Activated CD4-positive, alpha-beta memory T cell treated with anti-CD3 and anti-CD28 coated beads for 36 hours (primary cell): ENCODE results near the gene LENEP. TPM values are rescaled to one million over a fixed set of nuclear protein-coding genes. Genes with fewer than 3 reads are reported as not detected.
A peak's percentile ranks its signal among the peaks of the same experiment; 100 is the strongest.

Experiments
- CTCF ChIA-PET: fragments of 350-600 bp; sonication (Branson Sonifier 250); formaldehyde crosslinking; loops from one replicate; lab custom pipeline; 2021; ENCODE audit warnings: antibody characterized with exemption, inconsistent platforms; lab: Charles Lee
- POLR2A ChIA-PET: fragments of 350-600 bp; sonication (Branson Sonifier 250); formaldehyde crosslinking; loops from one replicate; lab custom pipeline; 2021; ENCODE audit warnings: antibody characterized with exemption; lab: Charles Lee
- DNase-seq: peaks from one replicate; pipeline ENCODE4 v3.0.0-alpha.2; 2020
- H3K27ac Mint-ChIP-seq: one replicate; pipeline ENCODE4 v1.8.0; 2021; ENCODE audit warnings: mixed read lengths
- H3K27me3 Mint-ChIP-seq: one replicate; pipeline ENCODE4 v1.8.0; 2021; ENCODE audit warnings: mixed read lengths
- H3K36me3 Mint-ChIP-seq: one replicate; pipeline ENCODE4 v1.8.0; 2021; ENCODE audit warnings: mixed read lengths
- H3K4me1 Mint-ChIP-seq: one replicate; pipeline ENCODE4 v1.8.0; 2021; ENCODE audit warnings: low read depth, mixed read lengths
- H3K4me3 Mint-ChIP-seq: one replicate; pipeline ENCODE4 v1.8.0; 2021; ENCODE audit warnings: mild to moderate bottlenecking, mixed read lengths
- H3K9me3 Mint-ChIP-seq: one replicate; pipeline ENCODE4 v1.8.0; 2021; ENCODE audit warnings: mixed read lengths
- intact Hi-C: fragments of 100-400 bp; cut with micrococcal nuclease; formaldehyde crosslinking; loops from one replicate; pipeline ENCODE4 v1.15.1; 2023
- total RNA-seq, 2 experiments: library from RNA; stranded (reverse); gene quantifications; one replicate each; pipeline ENCODE4 v1.2.3, GENCODE V29; 2021

Gene LENEP
- total RNA-seq, 2 experiments from 2014 or later = 0.36 to 0.56 TPM

DNA sequence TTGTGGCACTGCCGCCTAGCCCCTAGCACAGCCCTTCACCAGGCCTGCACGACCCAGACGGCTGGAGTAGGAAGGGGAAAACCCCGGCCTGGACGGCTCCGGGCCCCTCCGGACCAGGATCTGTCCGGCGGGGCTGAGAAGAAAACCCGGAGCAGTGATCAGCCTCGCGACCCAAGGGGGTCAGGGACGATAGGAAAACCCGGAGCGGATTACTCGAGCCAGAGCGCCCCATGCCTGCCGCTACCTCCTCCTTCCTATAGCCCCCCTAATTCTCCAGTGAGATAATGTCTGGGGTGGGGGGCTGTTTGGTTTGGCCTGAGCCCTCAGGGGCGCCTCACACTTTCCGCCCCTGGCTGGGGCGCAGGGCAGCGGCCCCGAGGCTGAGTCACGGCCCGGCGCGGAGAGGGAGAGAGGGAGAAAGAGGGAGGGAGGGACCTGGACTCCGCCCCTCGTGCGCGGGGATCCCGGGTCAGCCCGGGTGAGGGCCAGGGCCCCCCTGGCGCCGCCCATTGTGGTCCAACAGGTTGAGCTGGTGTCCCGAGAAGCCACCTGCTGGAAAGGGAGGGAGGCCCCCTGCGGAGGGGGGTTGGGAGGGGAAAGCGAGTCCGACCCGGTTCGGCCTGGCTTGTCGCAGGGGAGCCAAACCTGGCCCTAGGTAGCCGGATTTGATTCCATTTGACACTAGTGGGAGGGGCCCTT is 7.5 kb downstream of the LENEP start:
- peak; percentile 94 for DNase-seq
- Mint-ChIP-seq H3K27me3 (no peaks in the 10 kb centered on the region), H3K9me3 (no peaks in the 10 kb centered on the region), H3K36me3 (peaks cover 8% of the 10 kb centered on the region), H3K27ac (peak overlapping the region; percentile 95), H3K4me3 (peak overlapping the region; percentile 94), H3K4me1 (peaks cover 40% of the 10 kb centered on the region)
- intact Hi-C loops = loop anchor here (1.0 to 10.0 kb wide), 11 partner anchors 18 to 1346 kb away; partner anchors contain the start of genes ADAR, ASH1L, CKS1B and FLAD1
- ChIA-PET CTCF (interaction anchor here (0.9 to 9.4 kb wide), 12 partner anchors 8 to 84 kb away, joined by 3 to 144 read pairs (median 17); partner anchors contain the start of genes CKS1B, FLAD1, PBXIP1 and PMVK), POLR2A (interaction anchor here (0.7 to 4.2 kb wide), 9 partner anchors 7 to 134 kb away, joined by 3 to 35 read pairs (median 11); partner anchors contain the start of genes CKS1B, FLAD1, PBXIP1 and PYGO2)

DNA sequence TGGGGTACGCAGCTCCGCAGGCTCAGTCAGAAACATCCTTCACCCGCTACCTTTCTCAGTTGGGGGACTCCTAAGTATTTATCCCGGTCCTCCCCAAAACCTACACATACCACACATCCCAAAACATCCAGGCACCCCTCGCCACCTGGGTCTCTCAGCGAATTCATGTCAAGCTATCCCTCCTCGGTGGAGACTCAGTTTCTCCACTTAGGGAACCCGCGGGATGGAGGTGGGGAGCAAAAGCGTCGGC is 8.0 kb downstream of the LENEP start:
- Mint-ChIP-seq H3K36me3 (peaks cover 8% of the 10 kb centered on the region), H3K27ac (peak overlapping the region; percentile 95), H3K27me3 (no peaks in the 10 kb centered on the region), H3K4me3 (peak overlapping the region; percentile 94), H3K9me3 (no peaks in the 10 kb centered on the region), H3K4me1 (peaks cover 45% of the 10 kb centered on the region)
- ChIA-PET CTCF (interaction anchor here (0.9 to 9.4 kb wide), 5 partner anchors 15 to 84 kb away, joined by 3 to 144 read pairs (median 36); partner anchors contain the start of genes FLAD1 and PYGO2), POLR2A (interaction anchor here (0.7 to 4.2 kb wide), 4 partner anchors 15 to 46 kb away, joined by 4 to 35 read pairs (median 21); partner anchors contain the start of genes CKS1B and PBXIP1)
- DNase-seq = no peak
- intact Hi-C loops = loop anchor here (1.0 to 10.0 kb wide), 10 partner anchors 18 to 1347 kb away; partner anchors contain the start of genes ADAR, ASH1L, FLAD1 and KRTCAP2

DNA sequence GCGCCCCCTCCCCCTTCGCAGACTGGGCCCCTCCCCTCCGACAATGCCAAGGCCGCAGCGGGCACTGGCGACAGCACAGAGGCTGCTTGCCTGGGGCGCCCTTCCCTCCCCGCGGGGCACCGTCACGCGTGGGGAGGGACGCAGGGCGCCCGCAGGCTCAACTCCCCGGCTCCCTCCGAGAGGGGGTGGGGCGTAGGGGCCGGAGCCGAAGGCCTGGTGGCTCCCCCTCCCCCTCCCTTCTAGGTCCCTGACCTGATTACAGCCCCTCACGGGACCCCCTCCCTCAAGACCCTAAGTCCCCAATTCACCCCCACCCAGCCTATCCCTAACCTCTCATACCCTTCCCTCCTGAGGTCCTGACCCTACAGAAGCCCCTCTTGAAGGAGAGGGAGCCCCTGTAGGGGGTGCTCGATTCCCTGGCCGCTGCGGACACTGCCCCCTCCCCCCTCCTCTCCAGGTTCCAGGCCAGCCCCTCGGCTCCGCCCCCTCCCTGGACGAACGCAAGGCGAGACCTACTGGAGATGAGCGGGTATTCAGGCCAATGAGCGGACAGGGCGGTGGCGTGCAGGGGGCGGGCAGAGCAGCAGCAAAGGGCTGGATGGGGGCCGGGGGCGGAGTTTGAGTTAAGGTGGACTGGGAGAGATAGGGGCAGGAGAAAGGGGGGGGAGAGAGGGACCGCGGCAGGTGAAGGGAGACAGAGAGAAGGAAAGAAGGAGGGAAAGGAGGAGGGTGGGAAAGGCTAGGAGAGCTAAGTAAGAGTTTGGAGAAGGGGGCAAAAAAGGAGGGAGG is 8.5 kb downstream of the LENEP start:
- Mint-ChIP-seq H3K9me3 (no peaks in the 10 kb centered on the region), H3K4me1 (peaks cover 50% of the 10 kb centered on the region), H3K27me3 (no peaks in the 10 kb centered on the region), H3K4me3 (peak overlapping the region; percentile 94), H3K36me3 (peaks cover 8% of the 10 kb centered on the region), H3K27ac (peak overlapping the region; percentile 95)
- CTCF ChIA-PET = interaction anchor here (0.9 to 9.4 kb wide), 6 partner anchors 14 to 83 kb away, joined by 3 to 144 read pairs (median 21); partner anchors contain the start of genes ADAM15, FLAD1 and PYGO2
- DNase-seq = peak; percentile 100
- intact Hi-C loops = loop anchor here (1.0 to 10.0 kb wide), 14 partner anchors 8 to 1347 kb away; partner anchors contain the start of genes ADAM15, ADAR, ASH1L and FLAD1
- POLR2A ChIA-PET = interaction anchor here (0.7 to 4.2 kb wide), 5 partner anchors 14 to 47 kb away, joined by 4 to 35 read pairs (median 19); partner anchors contain the start of genes CKS1B and PBXIP1

DNA sequence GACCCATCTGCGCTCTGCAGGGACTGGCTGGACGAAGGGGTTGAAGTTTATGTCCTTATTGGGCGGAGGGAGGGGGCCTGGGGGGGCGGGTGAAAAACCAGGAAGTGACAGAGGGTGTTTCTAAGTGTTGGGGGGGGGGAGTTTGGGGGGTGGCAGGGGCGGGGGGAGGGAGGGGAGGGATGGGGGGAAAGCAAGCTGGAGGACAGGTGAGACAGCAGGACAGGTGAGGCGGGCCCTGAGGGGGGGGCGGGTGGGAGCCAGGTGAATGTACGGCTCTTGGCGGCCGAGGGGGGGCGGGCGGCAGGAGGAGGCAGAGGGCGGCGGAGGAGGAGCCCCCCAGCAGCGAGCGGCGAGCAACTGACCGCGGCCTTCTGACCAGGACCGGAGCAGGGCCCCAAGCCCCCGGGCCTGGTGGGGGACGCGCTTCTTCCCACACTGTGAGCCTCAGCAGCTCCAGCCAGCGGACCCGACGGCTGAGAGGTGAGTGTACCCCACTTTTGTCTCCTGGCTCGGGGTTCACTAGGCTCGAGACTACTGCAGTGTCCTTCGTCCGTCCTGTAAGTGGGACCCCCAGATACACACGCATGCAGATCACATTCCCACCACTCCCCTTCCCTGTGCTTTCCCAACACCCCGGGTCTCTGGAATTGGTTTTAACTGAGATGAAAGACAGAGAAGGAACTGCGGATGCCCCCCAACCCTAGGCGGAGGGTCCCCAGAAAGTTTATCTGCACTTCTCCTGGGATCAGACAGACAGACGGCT is 9.3 kb downstream of the LENEP start, which contains the start of gene ZBTB7B:
Gene ZBTB7B (plus strand): TSS at position 339 of the 763 bp plus-strand sequence. CDS start 11,859 bp downstream, outside the sequence.
- Mint-ChIP-seq H3K4me3 (peak within 1 kb of the TSS; percentile 94), H3K9me3 (no peaks in the 10 kb centered on the region), H3K4me1 (peaks cover 50% of the 10 kb centered on the region), H3K36me3 (peaks cover 8% of the 10 kb centered on the region), H3K27me3 (no peaks in the 10 kb centered on the region), H3K27ac (peak within 1 kb of the TSS; percentile 95)
- ChIA-PET CTCF (interaction anchor here (1.4 kb wide), 1 partner anchor 48 kb away, joined by 3 read pairs; the partner anchor contains the start of gene ADAM15), POLR2A (interaction anchor here (0.7 to 4.2 kb wide), 3 partner anchors 18 to 48 kb away, joined by 4 to 23 read pairs (median 5); partner anchors contain the start of genes FLAD1 and PBXIP1)
- intact Hi-C loops = loop anchor here (1.0 to 10.0 kb wide), 8 partner anchors 8 to 1348 kb away; partner anchors contain the start of genes ADAM15, ADAR, KRTCAP2 and SNAPIN
- no peak for DNase-seq

DNA sequence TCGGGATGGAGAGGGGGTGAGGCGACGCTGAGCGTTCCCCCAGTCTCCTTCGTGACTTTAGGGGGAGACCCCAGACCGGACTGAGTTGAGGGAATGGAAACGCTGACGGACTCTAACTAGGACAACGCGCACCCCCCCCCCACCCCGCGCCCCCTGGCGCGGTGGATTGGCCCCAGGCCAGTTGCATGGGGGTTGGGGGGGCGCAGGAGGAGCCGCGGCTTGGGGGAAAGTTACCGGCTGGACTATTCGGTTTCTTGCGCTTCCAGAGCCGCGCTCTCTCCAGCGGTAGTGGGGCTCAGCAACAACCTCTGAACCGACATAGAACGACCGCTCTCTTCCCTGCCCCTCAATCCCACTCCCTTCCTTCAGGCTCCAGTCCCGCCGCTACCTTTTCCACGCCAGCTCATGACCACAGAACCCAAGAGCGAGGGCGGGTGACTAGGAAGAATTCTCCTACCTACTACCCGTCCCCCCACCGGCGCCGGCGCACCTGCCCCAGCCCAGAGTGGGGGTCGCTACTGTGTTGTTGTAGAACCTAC is 9.9 kb downstream of the LENEP start:
- peak overlapping the region; percentile 84 for H3K4me3 Mint-ChIP-seq
- peak; percentile 54 for DNase-seq
- H3K36me3 Mint-ChIP-seq = peaks cover 8% of the 10 kb centered on the region
- POLR2A ChIA-PET = interaction anchor here (1.0 to 1.8 kb wide), 4 partner anchors 10 to 20 kb away, joined by 3 to 7 read pairs (median 4); partner anchors contain the start of genes FLAD1 and LENEP
- CTCF ChIA-PET = interaction anchor here (0.7 to 1.5 kb wide), 3 partner anchors 13 to 48 kb away, joined by 3 to 7 read pairs (median 3); partner anchors contain the start of gene ADAM15
- H3K27me3 Mint-ChIP-seq = no peaks in the 10 kb centered on the region
- intact Hi-C loops = loop anchor here (2.0 to 10.0 kb wide), 5 partner anchors 48 to 1348 kb away; partner anchors contain the start of genes ADAM15, ADAR, KRTCAP2 and SNAPIN
- peaks cover 48% of the 10 kb centered on the region for H3K4me1 Mint-ChIP-seq
- peak overlapping the region; percentile 94 for H3K27ac Mint-ChIP-seq
- H3K9me3 Mint-ChIP-seq = no peaks in the 10 kb centered on the region

DNA sequence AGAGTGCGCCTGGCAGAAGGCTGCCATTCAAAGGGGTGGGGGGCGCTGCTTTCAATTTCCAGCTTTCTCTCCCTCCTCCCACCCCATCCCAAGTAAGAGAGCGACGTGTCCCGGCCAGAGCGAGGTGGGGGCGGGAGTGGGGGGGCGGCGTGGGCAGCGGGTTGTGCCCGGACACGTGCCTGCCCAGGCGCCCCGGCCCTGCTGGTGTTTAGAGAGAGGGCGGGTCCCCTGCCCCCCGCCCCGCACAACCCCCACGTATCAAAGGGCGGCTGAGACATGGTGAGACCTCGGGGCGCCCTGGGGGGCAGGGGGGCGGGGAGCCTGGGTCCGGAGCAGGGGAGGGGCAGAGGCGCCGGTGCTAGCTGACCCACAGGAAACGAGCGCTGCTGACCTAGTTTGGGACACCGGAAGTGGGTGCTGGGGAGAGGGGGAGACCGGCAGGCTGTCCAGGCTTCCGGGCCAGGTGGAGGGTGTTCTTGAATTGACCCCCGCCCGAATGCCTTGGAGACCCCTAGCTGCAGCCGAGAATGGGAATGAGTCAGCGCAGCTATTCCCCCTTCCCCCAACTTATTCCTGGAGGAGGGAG is 10.5 kb downstream of the LENEP start:
- H3K27me3 Mint-ChIP-seq = no peaks in the 10 kb centered on the region
- ChIA-PET CTCF (interaction anchor here (0.6 to 1.5 kb wide), 7 partner anchors 13 to 63 kb away, joined by 3 to 7 read pairs (median 3); partner anchors contain the start of gene ADAM15), POLR2A (interaction anchor here (0.6 to 1.8 kb wide), 6 partner anchors 9 to 53 kb away, joined by 3 to 7 read pairs (median 4); partner anchors contain the start of genes CKS1B, FLAD1 and LENEP)
- peaks cover 9% of the 10 kb centered on the region for H3K36me3 Mint-ChIP-seq
- intact Hi-C loops = loop anchor here (2.0 to 10.0 kb wide), 5 partner anchors 47 to 1349 kb away; partner anchors contain the start of genes ADAM15, ADAR, KRTCAP2 and SNAPIN
- peak overlapping the region; percentile 99 for H3K27ac Mint-ChIP-seq
- peaks cover 48% of the 10 kb centered on the region for H3K4me1 Mint-ChIP-seq
- no peaks in the 10 kb centered on the region for H3K9me3 Mint-ChIP-seq
- DNase-seq = peak; percentile 58
- H3K4me3 Mint-ChIP-seq = peak overlapping the region; percentile 84

DNA sequence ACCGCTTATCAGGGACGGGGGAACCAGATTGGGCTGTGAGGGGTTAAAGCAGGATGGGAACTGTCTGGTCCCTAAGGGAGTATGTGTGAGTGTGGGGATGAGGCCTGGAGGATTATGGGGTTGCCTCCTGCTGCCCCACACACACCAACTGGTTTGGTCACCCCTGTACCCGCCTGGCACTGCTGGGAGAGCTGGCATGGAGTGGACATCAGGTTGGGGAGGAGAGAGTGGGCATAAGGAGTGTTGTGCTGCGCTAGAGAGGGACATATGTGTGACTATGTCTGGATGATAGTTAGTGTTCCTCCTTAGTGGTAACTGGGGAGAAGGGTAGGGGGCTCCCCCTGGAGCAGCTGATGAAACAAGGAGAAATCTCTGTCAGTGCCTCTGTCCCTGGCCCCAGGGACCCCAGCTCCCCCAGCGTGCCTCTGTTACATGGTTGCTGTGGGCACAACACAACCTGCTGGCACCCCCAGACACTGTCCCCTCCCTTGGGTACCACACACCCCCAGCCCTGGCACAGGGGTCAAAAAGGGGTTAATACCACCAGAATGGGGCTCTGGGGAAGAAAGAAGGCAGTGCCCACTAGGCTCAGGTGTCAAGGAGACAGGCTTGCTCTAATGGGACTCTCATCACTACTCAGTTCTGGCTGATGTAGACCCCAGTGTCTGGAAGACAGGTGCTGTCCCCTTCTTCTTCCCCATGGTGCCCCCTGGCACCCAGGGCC is 11.1 kb downstream of the LENEP start:
- ChIA-PET CTCF (interaction anchor here (0.6 to 1.5 kb wide), 9 partner anchors 12 to 67 kb away, joined by 3 to 7 read pairs (median 3); partner anchors contain the start of genes ADAM15 and FLAD1), POLR2A (interaction anchor here (0.6 to 1.8 kb wide), 6 partner anchors 9 to 52 kb away, joined by 3 to 7 read pairs (median 4); partner anchors contain the start of genes CKS1B, FLAD1 and LENEP)
- intact Hi-C loops = loop anchor here (5.0 to 10.0 kb wide), 4 partner anchors 168 to 1350 kb away; partner anchors contain the start of genes ADAR, KRTCAP2, SNAPIN and TRIM46
- Mint-ChIP-seq H3K9me3 (no peaks in the 10 kb centered on the region), H3K27me3 (no peaks in the 10 kb centered on the region), H3K4me3 (peak overlapping the region; percentile 84), H3K27ac (peak overlapping the region; percentile 99), H3K4me1 (peaks cover 44% of the 10 kb centered on the region), H3K36me3 (peaks cover 15% of the 10 kb centered on the region)
- peak; percentile 54 for DNase-seq

DNA sequence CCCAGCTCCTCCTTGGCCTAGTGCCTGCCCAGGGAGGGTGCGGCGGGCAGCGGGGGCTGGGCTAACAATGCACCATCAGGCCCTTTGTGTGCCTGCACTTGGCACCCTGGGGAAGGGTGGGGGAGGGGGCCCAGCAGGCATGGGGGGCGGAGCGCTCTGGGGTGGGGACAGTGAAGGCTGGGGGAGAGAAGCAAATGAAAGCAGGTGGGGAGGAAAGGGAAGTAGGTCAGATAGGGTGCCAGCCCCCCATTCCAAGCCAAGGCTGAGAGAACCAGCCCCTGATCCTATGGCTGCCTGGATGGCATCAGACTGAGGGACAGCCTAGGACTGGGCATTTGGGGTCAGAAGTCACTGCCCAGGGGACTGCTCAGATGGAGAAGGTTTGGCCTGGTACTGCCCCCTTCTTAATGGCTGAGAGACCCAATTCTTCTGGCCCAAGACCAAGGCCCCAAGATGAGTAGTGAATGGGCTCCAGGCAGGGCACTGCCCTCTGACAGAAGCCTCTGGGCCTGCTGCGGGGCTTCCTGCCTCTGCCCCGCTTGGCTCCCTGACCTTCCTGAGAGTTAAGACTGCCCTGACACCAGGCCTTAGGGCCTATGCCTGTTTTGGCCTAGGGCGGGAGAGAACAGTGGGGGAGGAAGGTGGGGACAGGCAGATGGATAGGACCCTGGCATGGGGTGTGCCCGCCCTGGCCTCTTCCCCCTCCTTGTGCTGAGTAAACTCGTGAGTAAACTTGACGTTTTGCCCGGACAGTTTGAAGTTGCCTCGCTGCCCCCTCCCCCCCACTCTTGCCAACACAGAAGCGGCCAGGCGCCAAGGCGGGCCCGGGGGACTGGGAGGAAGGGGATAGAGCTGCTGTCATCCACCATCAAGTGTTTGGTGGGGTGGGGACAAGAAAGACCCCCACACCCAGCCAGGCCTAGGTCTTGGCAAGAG is 12.0 kb downstream of the LENEP start:
- intact Hi-C loops = loop anchor here (10.0 kb wide), 2 partner anchors 671 to 1351 kb away; partner anchors contain the start of gene SNAPIN
- no peaks in the 10 kb centered on the region for H3K9me3 Mint-ChIP-seq
- peak; percentile 51 for DNase-seq
- peaks cover 44% of the 10 kb centered on the region for H3K4me1 Mint-ChIP-seq
- H3K36me3 Mint-ChIP-seq = peaks cover 24% of the 10 kb centered on the region
- POLR2A ChIA-PET = interaction anchor here (0.7 to 3.9 kb wide), 5 partner anchors 12 to 679 kb away, joined by 3 to 31 read pairs (median 4); partner anchors contain the start of genes CKS1B and LENEP
- H3K27ac Mint-ChIP-seq = peak overlapping the region; percentile 99
- CTCF ChIA-PET = interaction anchor here (0.8 to 4.2 kb wide), 6 partner anchors 11 to 68 kb away, joined by 3 to 43 read pairs (median 4); partner anchors contain the start of gene FLAD1
- no peaks in the 10 kb centered on the region for H3K27me3 Mint-ChIP-seq
- H3K4me3 Mint-ChIP-seq = peak overlapping the region; percentile 84
